Neuronal stem cell (in vitro differentiated cells): ENCODE results near the gene KRT81.
A peak's percentile ranks its signal among the peaks of the same experiment; 100 is the strongest.

Source experiments
- DNase-seq: peaks from one replicate; pipeline ENCODE4 v3.0.0-alpha.2; 2013; ENCODE audit warnings: low spot score
- H2AFZ ChIP-seq: one replicate; pipeline ENCODE4 v1.6.1; 2013; ENCODE audit warnings: mild to moderate bottlenecking, low read length, inconsistent platforms
- H2AK5ac ChIP-seq: 2 replicates; pipeline ENCODE4 v1.6.1; 2013; ENCODE audit warnings: low read depth, mild to moderate bottlenecking, inconsistent platforms, low read length, moderate library complexity, mixed read lengths
- H2BK120ac ChIP-seq: 2 replicates; pipeline ENCODE4 v1.6.1; 2013; ENCODE audit warnings: low read depth, mild to moderate bottlenecking, inconsistent platforms, low read length, moderate library complexity, mixed read lengths
- H2BK12ac ChIP-seq: one replicate; pipeline ENCODE4 v1.6.1; 2013; ENCODE audit warnings: low read length, inconsistent platforms
- H2BK15ac ChIP-seq: 2 replicates; pipeline ENCODE4 v1.6.1; 2013; ENCODE audit warnings: mild to moderate bottlenecking, low read length, inconsistent platforms, mixed read lengths
- H2BK5ac ChIP-seq: one replicate; pipeline ENCODE4 v1.6.1; 2013; ENCODE audit warnings: inconsistent platforms, mild to moderate bottlenecking, low read length, moderate library complexity
- H3K14ac ChIP-seq: one replicate; pipeline ENCODE4 v1.6.1; 2013; ENCODE audit warnings: low read length, inconsistent platforms
- H3K18ac ChIP-seq: 2 replicates; pipeline ENCODE4 v1.6.1; 2013; ENCODE audit warnings: low read length, inconsistent platforms
- H3K23ac ChIP-seq: 2 replicates; pipeline ENCODE4 v1.6.1; 2013; ENCODE audit warnings: low read depth, mild to moderate bottlenecking, mixed read lengths, low read length, inconsistent platforms; ENCODE audit not compliant: poor library complexity
- H3K27ac ChIP-seq: replicated peaks from 3 replicates; pipeline ENCODE4 v1.5.1; 2013; ENCODE audit warnings: low read length, inconsistent platforms
- H3K27me3 ChIP-seq, 3 experiments: 2 replicates each; pipeline ENCODE4 v1.6.1; 2013; ENCODE audit warnings: low read length in 3 of 3, mild to moderate bottlenecking in 2 of 3, inconsistent platforms in 1 of 3, low read depth in 1 of 3, mixed read lengths in 1 of 3, moderate library complexity in 1 of 3; ENCODE audit not compliant: control insufficient read depth in 3 of 3, insufficient read depth in 3 of 3
- H3K36me3 ChIP-seq, 2 donors: replicated peaks in 1 of 2; 2 replicates each; pipeline ENCODE4 v1.6.1; 2013; ENCODE audit warnings: low read length in 2 of 2; ENCODE audit not compliant: control insufficient read depth in 2 of 2, insufficient read depth in 2 of 2
- H3K4ac ChIP-seq: 2 replicates; pipeline ENCODE4 v1.6.1; 2013; ENCODE audit warnings: inconsistent platforms, mild to moderate bottlenecking, low read length, moderate library complexity
- H3K4me1 ChIP-seq, 2 donors: 1 replicate in 1 of 2; 2 replicates in 1 of 2; pipeline ENCODE4 v1.6.1; 2013; ENCODE audit warnings: low read length in 2 of 2, low read depth in 1 of 2; ENCODE audit not compliant: control insufficient read depth in 2 of 2, insufficient read depth in 1 of 2
- H3K4me2 ChIP-seq: one replicate; pipeline ENCODE4 v1.6.1; 2013; ENCODE audit warnings: mild to moderate bottlenecking, low read length, inconsistent platforms; ENCODE audit not compliant: insufficient read depth, poor library complexity, severe bottlenecking
- H3K4me3 ChIP-seq, 2 donors: 2 replicates each; pipeline ENCODE4 v1.5.1; 2013; ENCODE audit warnings: low read length in 2 of 2, mild to moderate bottlenecking in 2 of 2, inconsistent platforms in 1 of 2, moderate library complexity in 1 of 2
- H3K79me1 ChIP-seq: one replicate; pipeline ENCODE4 v1.6.1; 2013; ENCODE audit warnings: low read depth, mild to moderate bottlenecking, inconsistent platforms, low read length, moderate library complexity
- H3K9ac ChIP-seq: one replicate; pipeline ENCODE4 v1.6.1; 2013; ENCODE audit warnings: mild to moderate bottlenecking, low read depth, low read length, inconsistent platforms; ENCODE audit not compliant: poor library complexity
- H3K9me3 ChIP-seq, 2 donors: replicated peaks in 1 of 2; 2 replicates each; pipeline versions ENCODE3 to v1.6.1; 2013; ENCODE audit warnings: low read length in 2 of 2, mild to moderate bottlenecking in 2 of 2, inconsistent platforms in 1 of 2, low read depth in 1 of 2, mixed read lengths in 1 of 2, moderate library complexity in 1 of 2; ENCODE audit not compliant: control insufficient read depth in 2 of 2, insufficient read depth in 1 of 2
- H4K8ac ChIP-seq: one replicate; pipeline ENCODE4 v1.6.1; 2013; ENCODE audit warnings: low read depth, mild to moderate bottlenecking, inconsistent platforms, low read length, moderate library complexity
- H4K91ac ChIP-seq: one replicate; pipeline ENCODE4 v1.6.1; 2013; ENCODE audit warnings: low read length, low read depth, mild to moderate bottlenecking, inconsistent platforms; ENCODE audit not compliant: poor library complexity
- whole genome bisulfite sequencing, 2 donors: extraction: QIAGEN DNeasy Blood & Tissue Kit; methylation state at CpG; one replicate each; pipeline ENCODE4 v1.1.7; 2013; ENCODE audit warnings: missing lambda C conversion rate in 2 of 2, mixed read lengths in 1 of 2; ENCODE audit not compliant: insufficient read length in 2 of 2, insufficient replicate concordance in 1 of 2; ENCODE audit errors: extremely low coverage in 2 of 2; 5-methylcytosine and 5-hydroxymethylcytosine counted together

Gene KRT81

GRCh38 chr12:52331833-52332232 lies 40.5 kb upstream of the KRT81 start:
- no peaks in the 10 kb centered on the region for H3K4me1 ChIP-seq
- H3K18ac ChIP-seq, result no peak overlapping the region
- no peak overlapping the region for H2BK12ac ChIP-seq
- no peak for DNase-seq
- no peak overlapping the region for H2BK5ac ChIP-seq
- no peaks in the 10 kb centered on the region for H3K79me1 ChIP-seq
- H3K9me3 ChIP-seq, result peaks cover 0 to 3% of the 10 kb centered on the region in 2 donors
- no peak overlapping the region for H3K4me3 ChIP-seq
- no peak overlapping the region for H3K27ac ChIP-seq
- H3K23ac ChIP-seq, result no peak overlapping the region
- no CpG with 5 or more reads among the region's 3 CpGs for WGBS, 2 donors
- H3K9ac ChIP-seq, result no peak overlapping the region
- H2AFZ ChIP-seq, result no peak overlapping the region
- H3K36me3 ChIP-seq, result no peaks in the 10 kb centered on the region
- no peaks in the 10 kb centered on the region for H3K27me3 ChIP-seq
- H3K4me2 ChIP-seq, result no peak overlapping the region
- no peak overlapping the region for H4K91ac ChIP-seq
- no peak overlapping the region for H3K14ac ChIP-seq
- H3K4ac ChIP-seq, result no peak overlapping the region
- H2BK120ac ChIP-seq, result no peak overlapping the region
- H4K8ac ChIP-seq, result no peak overlapping the region
- no peak overlapping the region for H2AK5ac ChIP-seq
- H2BK15ac ChIP-seq, result no peak overlapping the region

GRCh38 chr12:52331039-52331438 lies 39.7 kb upstream of the KRT81 start:
- Histone ChIP-seq H3K4me1 (no peaks in the 10 kb centered on the region), H2BK15ac (no peak overlapping the region), H4K91ac (no peak overlapping the region), H3K18ac (no peak overlapping the region), H4K8ac (no peak overlapping the region), H3K9me3 (peaks cover 0 to 3% of the 10 kb centered on the region in 2 donors), H3K36me3 (no peaks in the 10 kb centered on the region), H3K4me3 (no peak overlapping the region), H3K23ac (no peak overlapping the region), H3K27ac (no peak overlapping the region), H3K79me1 (no peaks in the 10 kb centered on the region), H3K27me3 (no peaks in the 10 kb centered on the region), H2BK120ac (no peak overlapping the region), H3K14ac (no peak overlapping the region), H2AK5ac (no peak overlapping the region), H3K9ac (no peak overlapping the region), H3K4ac (no peak overlapping the region), H3K4me2 (no peak overlapping the region), H2BK12ac (no peak overlapping the region), H2AFZ (no peak overlapping the region), H2BK5ac (no peak overlapping the region)
- DNase-seq, result no peak
- no CpG with 5 or more reads among the region's 1 CpG for WGBS, 2 donors

- Histone ChIP-seq H3K23ac (peak overlapping the region; percentile 19), H4K91ac (no peak overlapping the region), H3K36me3 (no peaks in the 10 kb centered on the region), H3K4me3 (no peak overlapping the region), H3K18ac (peak overlapping the region; percentile 30), H2BK15ac (no peak overlapping the region), H2BK12ac (no peak overlapping the region), H3K79me1 (no peaks in the 10 kb centered on the region), H4K8ac (no peak overlapping the region), H2BK120ac (no peak overlapping the region), H2AFZ (no peak overlapping the region), H2BK5ac (no peak overlapping the region), H3K4me1 (peaks cover 0 to 2% of the 10 kb centered on the region in 2 donors), H3K4ac (no peak overlapping the region), H3K27me3 (peaks cover 0 to 7% (median 0%) of the 10 kb centered on the region in 3 experiments), H3K9me3 (no peaks in the 10 kb centered on the region), H3K27ac (no peak overlapping the region), H3K9ac (peak overlapping the region; percentile 47), H3K4me2 (no peak overlapping the region), H2AK5ac (no peak overlapping the region), H3K14ac (no peak overlapping the region)
- no CpG with 5 or more reads among the region's 10 CpGs for WGBS, 2 donors
- no peak for DNase-seq
Observed at GRCh38 chr12:52327830-52328500, 36.6 kb upstream of the KRT81 start.

GRCh38 chr12:52327052-52327829 lies 35.9 kb upstream of the KRT81 start:
- Histone ChIP-seq H3K79me1 (no peaks in the 10 kb centered on the region), H3K18ac (no peak overlapping the region), H3K14ac (no peak overlapping the region), H3K4me2 (no peak overlapping the region), H2BK5ac (no peak overlapping the region), H3K27ac (no peak overlapping the region), H2BK12ac (no peak overlapping the region), H3K4me3 (no peak overlapping the region), H4K91ac (no peak overlapping the region), H3K27me3 (peaks cover 0 to 7% (median 0%) of the 10 kb centered on the region in 3 experiments), H2AFZ (no peak overlapping the region), H3K4ac (no peak overlapping the region), H3K4me1 (peaks cover 0 to 2% of the 10 kb centered on the region in 2 donors), H2BK120ac (no peak overlapping the region), H3K23ac (no peak overlapping the region), H2BK15ac (no peak overlapping the region), H3K9ac (no peak overlapping the region), H3K36me3 (no peaks in the 10 kb centered on the region), H4K8ac (no peak overlapping the region), H2AK5ac (no peak overlapping the region), H3K9me3 (no peaks in the 10 kb centered on the region)
- WGBS, 2 donors, result no CpG with 5 or more reads among the region's 11 CpGs
- DNase-seq, result peak; percentile 46
